ENCODE results near the gene FOCAD. TPM values are rescaled to one million over a fixed set of nuclear protein-coding genes. Genes with fewer than 3 reads are reported as not detected.

The FOCAD gene
- total and polyA plus RNA-seq, 2 of the 8 experiments (the other 6 are each of a cell fraction or from before 2014, with no cell fraction given), result 22.0 to 38.4 TPM

GRCh38 chr9:20898885-20899554 lies 215.0 kb downstream of the FOCAD start (continued):
- TF ChIP-seq ATF2 (IDR thresholded peaks at IDR 0.05; ENCODE audit: low read length), result no peak

All from H1 (cell line).